HL-60 (cell line): ENCODE data around the gene BRAF.
"Not testable (repeated sequence)": the region's sequence is repeated elsewhere in the genome, so short reads cannot be mapped to it uniquely, and the experiment has no call there.

Source experiments
- DNase-seq, 2 experiments: peaks; one replicate each; pipeline ENCODE4 v3.0.0-alpha.2; 2010 to 2020; ENCODE audit warnings: low read depth in 1 of 2, low spot score in 1 of 2
- H3K27ac ChIP-seq: fragments of 250-450 bp; sonication (Bioruptor Pico); replicated peaks from 2 replicates; pipeline ENCODE4 v1.5.1; 2020; ENCODE audit warnings: mild to moderate bottlenecking, moderate library complexity
- H3K27me3 ChIP-seq: fragments of 250-450 bp; sonication (Bioruptor Pico); 2 replicates; pipeline ENCODE4 v1.5.1; 2021; ENCODE audit warnings: mild to moderate bottlenecking, moderate library complexity; ENCODE audit not compliant: insufficient read depth, poor library complexity, severe bottlenecking
- H3K4me3 ChIP-seq: replicated peaks from 2 replicates; pipeline ENCODE4 v1.5.1; 2011; ENCODE audit warnings: mild to moderate bottlenecking, control low read depth, low read length; ENCODE audit not compliant: insufficient read depth
- CTCF ChIP-seq: IDR thresholded peaks from one replicate; pipeline ENCODE4 v1.5.1; 2011; ENCODE audit warnings: low read length, control low read depth, inconsistent platforms; ENCODE audit not compliant: insufficient read depth
- GABPA ChIP-seq: IDR thresholded peaks from 2 replicates; pipeline ENCODE4 v1.6.1; 2012; ENCODE audit warnings: low read depth
- POLR2AphosphoS5 ChIP-seq: IDR thresholded peaks from 2 replicates; pipeline ENCODE4 v1.6.1; 2012; ENCODE audit warnings: low read depth
- SPI1 ChIP-seq: IDR thresholded peaks from 2 replicates; pipeline ENCODE4 v1.6.1; 2012; ENCODE audit warnings: low read depth, mild to moderate bottlenecking, borderline replicate concordance
- TF ChIP-seq, protein P1 (sequence below): IDR thresholded peaks from 2 replicates; pipeline ENCODE4 v1.6.1; 2012; ENCODE audit warnings: low read depth; ENCODE audit not compliant: insufficient replicate concordance

BRAF gene

DNA sequence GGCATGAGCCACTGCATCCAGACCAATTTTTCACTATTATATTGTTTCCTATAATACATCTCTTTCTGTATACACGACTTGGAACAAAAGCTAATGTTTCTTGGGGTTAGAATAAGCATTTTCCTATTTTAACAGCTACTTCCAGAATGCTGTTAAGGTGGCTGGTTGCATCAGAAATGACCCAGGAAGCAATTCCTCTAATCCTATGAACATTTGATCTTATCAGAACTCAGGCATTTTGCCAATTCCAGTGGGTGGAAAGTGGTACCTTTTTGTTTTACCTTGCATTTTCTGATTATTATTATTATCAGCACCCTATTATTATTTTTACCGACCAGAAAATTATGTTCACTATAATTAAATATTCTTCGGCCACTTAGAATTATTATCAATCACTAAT is 154.9 kb downstream of the BRAF start:
- no peak for DNase-seq
- Histone ChIP-seq H3K27me3 (no peaks in the 10 kb centered on the region), H3K27ac (no peak overlapping the region), H3K4me3 (no peak overlapping the region)
- no peak for TF ChIP-seq SPI1
- TF ChIP-seq, protein P1, sequence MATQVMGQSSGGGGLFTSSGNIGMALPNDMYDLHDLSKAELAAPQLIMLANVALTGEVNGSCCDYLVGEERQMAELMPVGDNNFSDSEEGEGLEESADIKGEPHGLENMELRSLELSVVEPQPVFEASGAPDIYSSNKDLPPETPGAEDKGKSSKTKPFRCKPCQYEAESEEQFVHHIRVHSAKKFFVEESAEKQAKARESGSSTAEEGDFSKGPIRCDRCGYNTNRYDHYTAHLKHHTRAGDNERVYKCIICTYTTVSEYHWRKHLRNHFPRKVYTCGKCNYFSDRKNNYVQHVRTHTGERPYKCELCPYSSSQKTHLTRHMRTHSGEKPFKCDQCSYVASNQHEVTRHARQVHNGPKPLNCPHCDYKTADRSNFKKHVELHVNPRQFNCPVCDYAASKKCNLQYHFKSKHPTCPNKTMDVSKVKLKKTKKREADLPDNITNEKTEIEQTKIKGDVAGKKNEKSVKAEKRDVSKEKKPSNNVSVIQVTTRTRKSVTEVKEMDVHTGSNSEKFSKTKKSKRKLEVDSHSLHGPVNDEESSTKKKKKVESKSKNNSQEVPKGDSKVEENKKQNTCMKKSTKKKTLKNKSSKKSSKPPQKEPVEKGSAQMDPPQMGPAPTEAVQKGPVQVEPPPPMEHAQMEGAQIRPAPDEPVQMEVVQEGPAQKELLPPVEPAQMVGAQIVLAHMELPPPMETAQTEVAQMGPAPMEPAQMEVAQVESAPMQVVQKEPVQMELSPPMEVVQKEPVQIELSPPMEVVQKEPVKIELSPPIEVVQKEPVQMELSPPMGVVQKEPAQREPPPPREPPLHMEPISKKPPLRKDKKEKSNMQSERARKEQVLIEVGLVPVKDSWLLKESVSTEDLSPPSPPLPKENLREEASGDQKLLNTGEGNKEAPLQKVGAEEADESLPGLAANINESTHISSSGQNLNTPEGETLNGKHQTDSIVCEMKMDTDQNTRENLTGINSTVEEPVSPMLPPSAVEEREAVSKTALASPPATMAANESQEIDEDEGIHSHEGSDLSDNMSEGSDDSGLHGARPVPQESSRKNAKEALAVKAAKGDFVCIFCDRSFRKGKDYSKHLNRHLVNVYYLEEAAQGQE = no peak
- no peak for TF ChIP-seq CTCF

DNA sequence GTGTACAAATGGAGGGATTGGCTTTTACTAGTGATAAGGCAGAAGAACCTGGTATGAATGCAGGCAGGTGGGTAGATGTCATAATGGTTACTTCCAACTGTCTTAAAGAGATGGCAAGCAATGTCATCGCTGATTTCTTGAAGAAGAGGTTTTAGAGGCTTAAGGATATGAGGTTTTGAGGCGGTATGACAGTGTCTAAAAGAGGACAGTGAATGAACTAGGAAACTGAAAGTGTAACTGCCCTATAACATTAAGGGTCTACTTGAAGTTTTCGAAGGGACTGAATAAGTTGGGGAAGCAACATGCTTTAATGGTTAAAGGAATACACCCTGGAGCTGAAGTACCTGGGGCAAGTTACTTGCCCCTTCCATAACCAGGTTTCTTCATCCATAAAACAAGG is 157.3 kb downstream of the BRAF start:
- no peaks in the 10 kb centered on the region for H3K27me3 ChIP-seq
- no peak for TF ChIP-seq SPI1
- TF ChIP-seq, protein P1 = no peak
- TF ChIP-seq GABPA = no peak
- no peak for TF ChIP-seq CTCF
- TF ChIP-seq POLR2AphosphoS5 = no peak
- no peak overlapping the region for H3K27ac ChIP-seq
- DNase-seq = no peak
- no peak overlapping the region for H3K4me3 ChIP-seq

- not testable (repeated sequence) for H3K4me3 ChIP-seq, DNase-seq, H3K27ac ChIP-seq, H3K27me3 ChIP-seq
Measured at GRCh38 chr7:140765441-140765840, 159.3 kb downstream of the BRAF start.

- not testable (repeated sequence) for H3K27me3 ChIP-seq, H3K27ac ChIP-seq, H3K4me3 ChIP-seq, DNase-seq
Measured at GRCh38 chr7:140763166-140763565, 161.6 kb downstream of the BRAF start.

GRCh38 chr7:140761375-140761774 is 163.4 kb downstream of the BRAF start:
- not testable (repeated sequence) for H3K4me3 ChIP-seq, DNase-seq, H3K27me3 ChIP-seq, H3K27ac ChIP-seq

DNA sequence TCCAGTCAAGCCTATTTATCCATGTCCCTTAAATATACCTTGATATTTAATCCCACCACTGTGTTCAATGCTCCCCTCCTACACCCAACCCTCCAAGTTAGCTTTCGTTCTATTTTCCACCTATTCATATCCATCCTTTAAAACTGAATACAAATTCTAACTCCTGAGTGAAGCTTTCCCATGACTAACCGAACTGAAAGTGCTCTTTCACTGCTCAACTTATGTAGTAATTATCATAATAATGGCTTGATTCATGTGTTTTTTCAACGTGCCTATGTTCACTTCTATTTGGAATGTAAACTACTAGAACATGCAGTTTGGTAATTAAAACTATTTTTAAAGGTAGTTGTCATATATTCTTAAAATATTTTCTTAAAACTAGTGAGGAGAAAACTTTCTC is 170.2 kb downstream of the BRAF start:
- TF ChIP-seq, protein P1 = no peak
- no peak for TF ChIP-seq CTCF
- no peak for TF ChIP-seq GABPA
- TF ChIP-seq SPI1 = no peak
- TF ChIP-seq POLR2AphosphoS5 = no peak
- no peak for DNase-seq
- Histone ChIP-seq H3K27ac (no peak overlapping the region), H3K4me3 (no peak overlapping the region), H3K27me3 (no peaks in the 10 kb centered on the region)
